ENCODE data around the gene CECR2. TPM values are rescaled to one million over a fixed set of nuclear protein-coding genes. Genes with fewer than 3 reads are reported as not detected.

CECR2 gene
- total RNA-seq, 1 experiment from 2014 or later: 111 TPM

DNA sequence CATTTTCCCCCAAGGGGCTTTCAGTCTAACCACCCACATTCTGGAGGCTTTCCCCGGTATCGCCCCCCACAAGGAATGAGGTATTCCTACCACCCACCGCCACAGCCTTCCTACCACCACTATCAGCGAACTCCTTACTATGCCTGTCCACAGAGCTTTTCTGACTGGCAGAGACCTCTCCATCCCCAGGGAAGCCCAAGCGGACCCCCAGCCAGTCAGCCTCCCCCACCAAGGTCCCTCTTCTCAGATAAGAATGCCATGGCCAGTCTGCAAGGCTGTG lies 179.4 kb downstream of the CECR2 start:
- POLR2A ChIA-PET: no interaction called here
- no peak overlapping the region for H3K4me3 Mint-ChIP-seq
- no peaks in the 10 kb centered on the region for H3K9me3 Mint-ChIP-seq
- H3K4me1 Mint-ChIP-seq: no peaks in the 10 kb centered on the region
- H3K36me3 Mint-ChIP-seq: peaks cover 79% of the 10 kb centered on the region
- H3K27ac Mint-ChIP-seq: no peak overlapping the region
- CTCF ChIA-PET: interaction anchor here (1.2 to 1.5 kb wide), 3 partner anchors 11 to 377 kb away, joined by 3 to 5 read pairs (median 4); no protein-coding TSS in a partner anchor
- H3K27me3 Mint-ChIP-seq (ENCODE audit: low read depth): no peaks in the 10 kb centered on the region
- ATAC-seq: no peak
- TF ChIP-seq NFYB (CRISPR knock-in tag; conservative IDR thresholded peaks at IDR 0.05; ENCODE audit: low read depth) (no peak), JAZF1 (CRISPR knock-in tag; IDR thresholded peaks at IDR 0.05) (no peak)
- TF ChIP-seq, protein P1, sequence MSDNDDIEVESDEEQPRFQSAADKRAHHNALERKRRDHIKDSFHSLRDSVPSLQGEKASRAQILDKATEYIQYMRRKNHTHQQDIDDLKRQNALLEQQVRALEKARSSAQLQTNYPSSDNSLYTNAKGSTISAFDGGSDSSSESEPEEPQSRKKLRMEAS (CRISPR knock-in tag; IDR thresholded peaks at IDR 0.05): no peak
- TF ChIP-seq, protein P2, sequence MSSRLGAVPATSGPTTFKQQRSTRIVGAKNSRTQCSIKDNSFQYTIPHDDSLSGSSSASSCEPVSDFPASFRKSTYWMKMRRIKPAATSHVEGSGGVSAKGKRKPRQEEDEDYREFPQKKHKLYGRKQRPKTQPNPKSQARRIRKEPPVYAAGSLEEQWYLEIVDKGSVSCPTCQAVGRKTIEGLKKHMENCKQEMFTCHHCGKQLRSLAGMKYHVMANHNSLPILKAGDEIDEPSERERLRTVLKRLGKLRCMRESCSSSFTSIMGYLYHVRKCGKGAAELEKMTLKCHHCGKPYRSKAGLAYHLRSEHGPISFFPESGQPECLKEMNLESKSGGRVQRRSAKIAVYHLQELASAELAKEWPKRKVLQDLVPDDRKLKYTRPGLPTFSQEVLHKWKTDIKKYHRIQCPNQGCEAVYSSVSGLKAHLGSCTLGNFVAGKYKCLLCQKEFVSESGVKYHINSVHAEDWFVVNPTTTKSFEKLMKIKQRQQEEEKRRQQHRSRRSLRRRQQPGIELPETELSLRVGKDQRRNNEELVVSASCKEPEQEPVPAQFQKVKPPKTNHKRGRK (CRISPR knock-in tag; IDR thresholded peaks at IDR 0.05; ENCODE audit: borderline replicate concordance): no peak
- TF ChIP-seq, protein P3, sequence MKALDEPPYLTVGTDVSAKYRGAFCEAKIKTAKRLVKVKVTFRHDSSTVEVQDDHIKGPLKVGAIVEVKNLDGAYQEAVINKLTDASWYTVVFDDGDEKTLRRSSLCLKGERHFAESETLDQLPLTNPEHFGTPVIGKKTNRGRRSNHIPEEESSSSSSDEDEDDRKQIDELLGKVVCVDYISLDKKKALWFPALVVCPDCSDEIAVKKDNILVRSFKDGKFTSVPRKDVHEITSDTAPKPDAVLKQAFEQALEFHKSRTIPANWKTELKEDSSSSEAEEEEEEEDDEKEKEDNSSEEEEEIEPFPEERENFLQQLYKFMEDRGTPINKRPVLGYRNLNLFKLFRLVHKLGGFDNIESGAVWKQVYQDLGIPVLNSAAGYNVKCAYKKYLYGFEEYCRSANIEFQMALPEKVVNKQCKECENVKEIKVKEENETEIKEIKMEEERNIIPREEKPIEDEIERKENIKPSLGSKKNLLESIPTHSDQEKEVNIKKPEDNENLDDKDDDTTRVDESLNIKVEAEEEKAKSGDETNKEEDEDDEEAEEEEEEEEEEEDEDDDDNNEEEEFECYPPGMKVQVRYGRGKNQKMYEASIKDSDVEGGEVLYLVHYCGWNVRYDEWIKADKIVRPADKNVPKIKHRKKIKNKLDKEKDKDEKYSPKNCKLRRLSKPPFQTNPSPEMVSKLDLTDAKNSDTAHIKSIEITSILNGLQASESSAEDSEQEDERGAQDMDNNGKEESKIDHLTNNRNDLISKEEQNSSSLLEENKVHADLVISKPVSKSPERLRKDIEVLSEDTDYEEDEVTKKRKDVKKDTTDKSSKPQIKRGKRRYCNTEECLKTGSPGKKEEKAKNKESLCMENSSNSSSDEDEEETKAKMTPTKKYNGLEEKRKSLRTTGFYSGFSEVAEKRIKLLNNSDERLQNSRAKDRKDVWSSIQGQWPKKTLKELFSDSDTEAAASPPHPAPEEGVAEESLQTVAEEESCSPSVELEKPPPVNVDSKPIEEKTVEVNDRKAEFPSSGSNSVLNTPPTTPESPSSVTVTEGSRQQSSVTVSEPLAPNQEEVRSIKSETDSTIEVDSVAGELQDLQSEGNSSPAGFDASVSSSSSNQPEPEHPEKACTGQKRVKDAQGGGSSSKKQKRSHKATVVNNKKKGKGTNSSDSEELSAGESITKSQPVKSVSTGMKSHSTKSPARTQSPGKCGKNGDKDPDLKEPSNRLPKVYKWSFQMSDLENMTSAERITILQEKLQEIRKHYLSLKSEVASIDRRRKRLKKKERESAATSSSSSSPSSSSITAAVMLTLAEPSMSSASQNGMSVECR (CRISPR knock-in tag; IDR thresholded peaks at IDR 0.05; ENCODE audit: borderline replicate concordance): no peak
- TF ChIP-seq, protein P4, sequence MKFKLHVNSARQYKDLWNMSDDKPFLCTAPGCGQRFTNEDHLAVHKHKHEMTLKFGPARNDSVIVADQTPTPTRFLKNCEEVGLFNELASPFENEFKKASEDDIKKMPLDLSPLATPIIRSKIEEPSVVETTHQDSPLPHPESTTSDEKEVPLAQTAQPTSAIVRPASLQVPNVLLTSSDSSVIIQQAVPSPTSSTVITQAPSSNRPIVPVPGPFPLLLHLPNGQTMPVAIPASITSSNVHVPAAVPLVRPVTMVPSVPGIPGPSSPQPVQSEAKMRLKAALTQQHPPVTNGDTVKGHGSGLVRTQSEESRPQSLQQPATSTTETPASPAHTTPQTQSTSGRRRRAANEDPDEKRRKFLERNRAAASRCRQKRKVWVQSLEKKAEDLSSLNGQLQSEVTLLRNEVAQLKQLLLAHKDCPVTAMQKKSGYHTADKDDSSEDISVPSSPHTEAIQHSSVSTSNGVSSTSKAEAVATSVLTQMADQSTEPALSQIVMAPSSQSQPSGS (CRISPR knock-in tag; IDR thresholded peaks at IDR 0.05; ENCODE audit: borderline replicate concordance, low read depth): no peak
- DNase-seq (ENCODE audit: low spot score): no peak

DNA sequence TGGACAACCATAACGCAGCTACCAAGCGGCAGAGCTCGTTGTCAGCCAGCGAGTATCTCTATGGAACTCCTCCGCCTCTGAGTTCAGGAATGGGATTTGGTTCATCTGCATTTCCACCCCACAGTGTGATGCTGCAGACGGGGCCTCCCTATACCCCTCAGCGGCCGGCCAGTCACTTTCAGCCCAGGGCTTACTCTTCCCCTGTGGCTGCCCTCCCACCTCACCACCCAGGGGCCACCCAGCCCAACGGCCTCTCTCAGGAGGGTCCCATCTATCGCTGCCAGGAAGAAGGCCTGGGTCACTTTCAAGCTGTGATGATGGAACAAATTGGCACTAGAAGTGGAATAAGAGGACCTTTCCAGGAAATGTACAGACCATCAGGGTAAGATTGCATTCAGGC lies 179.9 kb downstream of the CECR2 start:
- TF ChIP-seq PRRX2 (CRISPR knock-in tag; IDR thresholded peaks at IDR 0.05) (no peak), RORB (CRISPR knock-in tag; IDR thresholded peaks at IDR 0.05) (no peak), IRF2 (CRISPR knock-in tag; IDR thresholded peaks at IDR 0.05; ENCODE audit: borderline replicate concordance, low read depth) (no peak), JUN (CRISPR knock-in tag; IDR thresholded peaks at IDR 0.05) (no peak)
- TF ChIP-seq, protein P5, sequence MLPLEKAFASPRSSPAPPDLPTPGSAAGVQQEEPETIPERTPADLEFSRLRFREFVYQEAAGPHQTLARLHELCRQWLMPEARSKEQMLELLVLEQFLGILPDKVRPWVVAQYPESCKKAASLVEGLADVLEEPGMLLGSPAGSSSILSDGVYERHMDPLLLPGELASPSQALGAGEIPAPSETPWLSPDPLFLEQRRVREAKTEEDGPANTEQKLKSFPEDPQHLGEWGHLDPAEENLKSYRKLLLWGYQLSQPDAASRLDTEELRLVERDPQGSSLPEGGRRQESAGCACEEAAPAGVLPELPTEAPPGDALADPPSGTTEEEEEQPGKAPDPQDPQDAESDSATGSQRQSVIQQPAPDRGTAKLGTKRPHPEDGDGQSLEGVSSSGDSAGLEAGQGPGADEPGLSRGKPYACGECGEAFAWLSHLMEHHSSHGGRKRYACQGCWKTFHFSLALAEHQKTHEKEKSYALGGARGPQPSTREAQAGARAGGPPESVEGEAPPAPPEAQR (CRISPR knock-in tag; IDR thresholded peaks at IDR 0.05): no peak
- TF ChIP-seq, protein P1 (CRISPR knock-in tag; IDR thresholded peaks at IDR 0.05): no peak
- peaks cover 79% of the 10 kb centered on the region for H3K36me3 Mint-ChIP-seq
- ChIA-PET CTCF (interaction anchor here (1.2 to 1.3 kb wide), 2 partner anchors 10 to 378 kb away, joined by 3 to 5 read pairs; no protein-coding TSS in a partner anchor), POLR2A (interaction anchor here (0.6 kb wide), 2 partner anchors 81 to 350 kb away, joined by 3 to 4 read pairs; no protein-coding TSS in a partner anchor)
- DNase-seq (ENCODE audit: low spot score): no peak
- H3K27ac Mint-ChIP-seq: no peak overlapping the region
- H3K4me3 Mint-ChIP-seq: no peak overlapping the region
- H3K27me3 Mint-ChIP-seq (ENCODE audit: low read depth): no peaks in the 10 kb centered on the region
- no peak for ATAC-seq
- no peaks in the 10 kb centered on the region for H3K9me3 Mint-ChIP-seq
- H3K4me1 Mint-ChIP-seq: no peaks in the 10 kb centered on the region

DNA sequence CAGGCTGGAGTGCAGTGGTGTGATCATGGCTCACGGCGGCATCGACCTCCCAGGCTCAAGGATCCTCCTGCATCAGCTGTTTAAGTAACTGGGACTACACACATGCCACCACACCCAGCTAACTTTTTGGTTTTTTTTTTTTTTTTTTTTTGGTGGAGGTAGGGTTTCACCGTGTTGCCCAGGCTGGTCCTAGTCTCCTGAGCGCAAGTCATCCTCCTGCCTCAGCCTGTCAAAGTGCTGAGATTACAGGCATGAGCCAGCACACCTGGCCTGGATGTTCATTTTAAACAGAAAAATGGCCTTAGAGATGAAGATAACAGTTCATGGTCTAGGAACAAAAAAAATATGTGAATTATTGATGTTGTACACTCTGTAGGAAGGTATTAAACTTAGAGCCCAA lies 180.4 kb downstream of the CECR2 start:
- Mint-ChIP-seq H3K4me1 (no peaks in the 10 kb centered on the region), H3K4me3 (no peak overlapping the region), H3K9me3 (no peaks in the 10 kb centered on the region), H3K36me3 (peaks cover 83% of the 10 kb centered on the region), H3K27ac (no peak overlapping the region), H3K27me3 (ENCODE audit: low read depth) (no peaks in the 10 kb centered on the region)
- ATAC-seq (no peak), DNase-seq (ENCODE audit: low spot score) (no peak)
- POLR2A ChIA-PET: interaction anchor here (0.6 kb wide), 2 partner anchors 82 to 350 kb away, joined by 3 to 4 read pairs; no protein-coding TSS in a partner anchor
- CTCF ChIA-PET: interaction anchor here (0.6 to 1.3 kb wide), 3 partner anchors 10 to 378 kb away, joined by 3 to 5 read pairs (median 3); no protein-coding TSS in a partner anchor
- TF ChIP-seq, protein P6, sequence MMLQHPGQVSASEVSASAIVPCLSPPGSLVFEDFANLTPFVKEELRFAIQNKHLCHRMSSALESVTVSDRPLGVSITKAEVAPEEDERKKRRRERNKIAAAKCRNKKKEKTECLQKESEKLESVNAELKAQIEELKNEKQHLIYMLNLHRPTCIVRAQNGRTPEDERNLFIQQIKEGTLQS (CRISPR knock-in tag; conservative IDR thresholded peaks at IDR 0.05): no peak
- TF ChIP-seq, protein P7, sequence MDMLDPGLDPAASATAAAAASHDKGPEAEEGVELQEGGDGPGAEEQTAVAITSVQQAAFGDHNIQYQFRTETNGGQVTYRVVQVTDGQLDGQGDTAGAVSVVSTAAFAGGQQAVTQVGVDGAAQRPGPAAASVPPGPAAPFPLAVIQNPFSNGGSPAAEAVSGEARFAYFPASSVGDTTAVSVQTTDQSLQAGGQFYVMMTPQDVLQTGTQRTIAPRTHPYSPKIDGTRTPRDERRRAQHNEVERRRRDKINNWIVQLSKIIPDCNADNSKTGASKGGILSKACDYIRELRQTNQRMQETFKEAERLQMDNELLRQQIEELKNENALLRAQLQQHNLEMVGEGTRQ (CRISPR knock-in tag; IDR thresholded peaks at IDR 0.05): no peak
- TF ChIP-seq NFYB (CRISPR knock-in tag; conservative IDR thresholded peaks at IDR 0.05; ENCODE audit: low read depth) (no peak), ELF4 (CRISPR knock-in tag; IDR thresholded peaks at IDR 0.05; ENCODE audit: low read depth) (no peak), FOXJ3 (CRISPR knock-in tag; IDR thresholded peaks at IDR 0.05; ENCODE audit: borderline replicate concordance) (no peak), ETV6 (CRISPR knock-in tag; IDR thresholded peaks at IDR 0.05) (no peak)
- TF ChIP-seq, protein P8, sequence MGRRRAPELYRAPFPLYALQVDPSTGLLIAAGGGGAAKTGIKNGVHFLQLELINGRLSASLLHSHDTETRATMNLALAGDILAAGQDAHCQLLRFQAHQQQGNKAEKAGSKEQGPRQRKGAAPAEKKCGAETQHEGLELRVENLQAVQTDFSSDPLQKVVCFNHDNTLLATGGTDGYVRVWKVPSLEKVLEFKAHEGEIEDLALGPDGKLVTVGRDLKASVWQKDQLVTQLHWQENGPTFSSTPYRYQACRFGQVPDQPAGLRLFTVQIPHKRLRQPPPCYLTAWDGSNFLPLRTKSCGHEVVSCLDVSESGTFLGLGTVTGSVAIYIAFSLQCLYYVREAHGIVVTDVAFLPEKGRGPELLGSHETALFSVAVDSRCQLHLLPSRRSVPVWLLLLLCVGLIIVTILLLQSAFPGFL (CRISPR knock-in tag; IDR thresholded peaks at IDR 0.05; ENCODE audit: borderline replicate concordance): no peak
- TF ChIP-seq, protein P9, sequence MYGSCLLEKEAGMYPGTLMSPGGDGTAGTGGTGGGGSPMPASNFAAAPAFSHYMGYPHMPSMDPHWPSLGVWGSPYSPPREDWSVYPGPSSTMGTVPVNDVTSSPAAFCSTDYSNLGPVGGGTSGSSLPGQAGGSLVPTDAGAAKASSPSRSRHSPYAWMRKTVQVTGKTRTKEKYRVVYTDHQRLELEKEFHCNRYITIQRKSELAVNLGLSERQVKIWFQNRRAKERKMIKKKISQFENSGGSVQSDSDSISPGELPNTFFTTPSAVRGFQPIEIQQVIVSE (CRISPR knock-in tag; IDR thresholded peaks at IDR 0.05; ENCODE audit: borderline replicate concordance): no peak

Data from WTC11 (cell line).